ENCODE data around the gene CD82.

Gene CD82

GRCh38 chr11:44577231-44577830 is 11.9 kb downstream of the CD82 start:
- DNase-seq (ENCODE audit: low read depth): no peak

- no peak for DNase-seq (ENCODE audit: low read depth)
Observed at GRCh38 chr11:44578279-44578678, 12.8 kb downstream of the CD82 start.

GRCh38 chr11:44579302-44579761 is 13.9 kb downstream of the CD82 start:
- no peak for DNase-seq (ENCODE audit: low read depth)

GRCh38 chr11:44580701-44581100 is 15.2 kb downstream of the CD82 start:
- no peak for DNase-seq (ENCODE audit: low read depth)

- DNase-seq (ENCODE audit: low read depth): no peak
Observed at GRCh38 chr11:44581246-44581645, 15.8 kb downstream of the CD82 start.

GRCh38 chr11:44582641-44583352 is 17.3 kb downstream of the CD82 start:
- DNase-seq (ENCODE audit: low read depth): no peak

GRCh38 chr11:44583353-44583669 is 17.8 kb downstream of the CD82 start:
- no peak for DNase-seq (ENCODE audit: low read depth)

- DNase-seq (ENCODE audit: low read depth): no peak
Observed at GRCh38 chr11:44585421-44585820, 20.0 kb downstream of the CD82 start.

- DNase-seq (ENCODE audit: low read depth): no peak
Observed at GRCh38 chr11:44589301-44589700, 23.8 kb downstream of the CD82 start.

- DNase-seq (ENCODE audit: low read depth): no peak
Observed at GRCh38 chr11:44590769-44591168, 25.3 kb downstream of the CD82 start.

- DNase-seq (ENCODE audit: low read depth): no peak
Observed at GRCh38 chr11:44591557-44591956, 26.1 kb downstream of the CD82 start.

GRCh38 chr11:44592125-44592940 is 26.9 kb downstream of the CD82 start:
- no peak for DNase-seq (ENCODE audit: low read depth)

- DNase-seq (ENCODE audit: low read depth): no peak
Observed at GRCh38 chr11:44593251-44593650, 27.8 kb downstream of the CD82 start.

GRCh38 chr11:44595006-44595405 is 29.5 kb downstream of the CD82 start:
- DNase-seq (ENCODE audit: low read depth): no peak

GRCh38 chr11:44595964-44596381 is 30.5 kb downstream of the CD82 start:
- DNase-seq (ENCODE audit: low read depth): no peak

GRCh38 chr11:44596525-44597276 is 31.2 kb downstream of the CD82 start:
- no peak for DNase-seq (ENCODE audit: low read depth)

GRCh38 chr11:44597358-44598012 is 32.0 kb downstream of the CD82 start:
- no peak for DNase-seq (ENCODE audit: low read depth)

GRCh38 chr11:44598831-44599230 is 33.4 kb downstream of the CD82 start:
- DNase-seq (ENCODE audit: low read depth): no peak

GRCh38 chr11:44600261-44600660 is 34.8 kb downstream of the CD82 start:
- DNase-seq (ENCODE audit: low read depth): no peak

- no peak for DNase-seq (ENCODE audit: low read depth)
Observed at GRCh38 chr11:44600839-44601383, 35.4 kb downstream of the CD82 start.

Data from stimulated activated CD8-positive, alpha-beta memory T cell treated with anti-CD3 and anti-CD28 coated beads, Interleukin-4, amount 100 ng/mL, for 24 hours (primary cell).